HCT116 (cell line): ENCODE measurements around the gene MLLT3. TPM values are rescaled to one million over a fixed set of nuclear protein-coding genes. Genes with fewer than 3 reads are reported as not detected.

ENCODE experiments used
- ATAC-seq: fragments of 200-7000 bp; cut with Tn5 transposase; 2 replicates; pipeline ENCODE4 v1.9.1; 2020; ENCODE audit warnings: mild to moderate bottlenecking, moderate library complexity
- BruUV-seq: library from RNA; stranded (reverse); fragments of 400-500 nt; replicated peaks from 2 replicates; lab custom pipeline; 2021; lab: Mats Ljungman, UMichigan
- CTCF ChIA-PET: fragments of 300-600 bp; sonication (Branson Sonifier 250); formaldehyde crosslinking; loops from one replicate; lab custom pipeline; 2021; ENCODE audit warnings: antibody characterized with exemption; lab: Charles Lee
- POLR2A ChIA-PET: fragments of 300-600, 350-600 bp; sonication (Branson Sonifier 250); formaldehyde crosslinking; loops from one replicate; lab custom pipeline; 2021; ENCODE audit warnings: antibody characterized with exemption; lab: Charles Lee
- RAD21 ChIA-PET, 2 experiments: fragments of 300-600 bp; sonication (Branson Sonifier 250); formaldehyde crosslinking; loops; one replicate each; lab custom pipeline; 2023; ENCODE audit warnings: low total read pairs in 2 of 2; ENCODE audit not compliant: uncharacterized antibody in 2 of 2, unreplicated experiment in 2 of 2, low non-redundant PET in 1 of 2; lab: Charles Lee
- DNase-seq: peaks from one replicate; pipeline ENCODE4 v3.0.0-alpha.2; 2010; ENCODE audit warnings: low read depth, low spot score
- H2AFZ ChIP-seq: fragments of 200-600 bp; shearing (Covaris generic), sonication (generic); 2 replicates; pipeline ENCODE4 v1.6.1; 2017; ENCODE audit warnings: low read depth, mixed run types, mixed read lengths, antibody characterized with exemption, low read length; ENCODE audit not compliant: poor library complexity, severe bottlenecking
- H3K27ac ChIP-seq: 2 replicates; pipeline ENCODE4 v1.5.1; 2012; ENCODE audit warnings: low read depth, low read length
- H3K27me3 ChIP-seq: fragments of 200-600 bp; sonication (generic); 2 replicates; pipeline ENCODE4 v1.6.1; 2016; ENCODE audit warnings: mixed run types, low read length, mixed read lengths; ENCODE audit not compliant: insufficient read depth
- H3K36me3 ChIP-seq, 2 experiments: fragments of 200-500 bp in 1 of 2; fragments of 200-600 bp in 1 of 2; sonication (Bioruptor generic) in 1 of 2; sonication (generic) in 1 of 2; 2 replicates each; pipeline versions ENCODE4 v1.5.1 to v1.6.1; 2014 to 2016; ENCODE audit warnings: low read length in 2 of 2, inconsistent platforms in 1 of 2, mixed read lengths in 1 of 2, mixed run types in 1 of 2; ENCODE audit not compliant: insufficient read depth in 2 of 2, control insufficient read depth in 1 of 2
- H3K4me1 ChIP-seq, 2 experiments: fragments of 200-600 bp in 1 of 2; sonication (generic) in 1 of 2; 2 replicates each; pipeline versions ENCODE4 v1.5.1 to v1.6.1; 2012 to 2017; ENCODE audit warnings: low read length in 2 of 2, inconsistent platforms in 1 of 2, mild to moderate bottlenecking in 1 of 2, mixed read lengths in 1 of 2, mixed run types in 1 of 2, moderate library complexity in 1 of 2; ENCODE audit not compliant: insufficient read depth in 2 of 2, control insufficient read depth in 1 of 2
- H3K4me2 ChIP-seq: fragments of 200-600 bp; sonication (generic); 2 replicates; pipeline ENCODE4 v1.6.1; 2017; ENCODE audit warnings: mixed run types, low read length, mixed read lengths
- H3K4me3 ChIP-seq, 2 experiments: fragments of 200-600 bp in 1 of 2; sonication (generic) in 1 of 2; replicated peaks in 1 of 2; 2 replicates each; pipeline ENCODE4 v1.5.1; 2011 to 2016; ENCODE audit warnings: low read length in 2 of 2, control low read depth in 1 of 2, low read depth in 1 of 2, mild to moderate bottlenecking in 1 of 2, mixed read lengths in 1 of 2, mixed run types in 1 of 2
- H3K79me2 ChIP-seq: fragments of 200-600 bp; sonication (generic); 2 replicates; pipeline ENCODE4 v1.6.1; 2017; ENCODE audit warnings: mild to moderate bottlenecking, mixed run types, low read length, moderate library complexity, mixed read lengths; ENCODE audit not compliant: insufficient read depth
- H3K9ac ChIP-seq: fragments of 200-600 bp; sonication (generic); 2 replicates; pipeline ENCODE4 v1.6.1; 2016; ENCODE audit warnings: low read length, mixed read lengths
- H3K9me2 ChIP-seq: fragments of 200-600 bp; sonication (generic), shearing (Covaris generic); 2 replicates; pipeline ENCODE4 v1.6.1; 2017; ENCODE audit warnings: mixed run types, mild to moderate bottlenecking, moderate library complexity; ENCODE audit not compliant: insufficient read depth
- H3K9me3 ChIP-seq, 2 experiments: fragments of 200-500 bp in 1 of 2; fragments of 200-600 bp in 1 of 2; sonication (Bioruptor generic) in 1 of 2; sonication (generic) in 1 of 2; 2 replicates each; pipeline ENCODE4 v1.6.1; 2014 to 2017; ENCODE audit warnings: low read length in 2 of 2, mixed read lengths in 2 of 2, inconsistent platforms in 1 of 2, low read depth in 1 of 2, mild to moderate bottlenecking in 1 of 2, mixed run types in 1 of 2, moderate library complexity in 1 of 2; ENCODE audit not compliant: control insufficient read depth in 1 of 2, insufficient read depth in 1 of 2
- H4K20me1 ChIP-seq: fragments of 200-600 bp; sonication (generic), shearing (Covaris generic); 2 replicates; pipeline ENCODE4 v1.6.1; 2017; ENCODE audit warnings: mixed run types, mild to moderate bottlenecking, moderate library complexity; ENCODE audit not compliant: insufficient read depth
- CBX3 ChIP-seq: IDR thresholded peaks from 2 replicates; pipeline ENCODE4 v1.6.1; 2012; ENCODE audit warnings: low read depth
- CEBPB ChIP-seq: IDR thresholded peaks from 2 replicates; pipeline ENCODE4 v1.6.1; 2012; ENCODE audit warnings: low read depth
- JUND ChIP-seq: IDR thresholded peaks from 2 replicates; pipeline ENCODE4 v1.6.1; 2012
- POLR2A ChIP-seq: IDR thresholded peaks from 2 replicates; pipeline ENCODE4 v1.7.0; 2011; ENCODE audit warnings: borderline replicate concordance; ENCODE audit not compliant: insufficient read depth, insufficient read length; ENCODE audit errors: extremely low read depth
- POLR2AphosphoS5 ChIP-seq: IDR thresholded peaks from 2 replicates; pipeline ENCODE4 v1.6.1; 2011; ENCODE audit warnings: mild to moderate bottlenecking, low read depth, low read length, moderate library complexity
- SIN3A ChIP-seq: IDR thresholded peaks from 2 replicates; pipeline ENCODE4 v1.6.1; 2012; ENCODE audit warnings: low read depth
- SP1 ChIP-seq: IDR thresholded peaks from 2 replicates; pipeline ENCODE4 v1.6.1; 2012; ENCODE audit warnings: low read depth
- SRF ChIP-seq: IDR thresholded peaks from 2 replicates; pipeline ENCODE4 v1.6.1; 2012; ENCODE audit warnings: low read depth
- YY1 ChIP-seq: IDR thresholded peaks from 2 replicates; pipeline ENCODE4 v1.6.1; 2011; ENCODE audit warnings: low read length, low read depth, moderate library complexity, mild to moderate bottlenecking; ENCODE audit not compliant: insufficient replicate concordance; ENCODE audit errors: extremely low read depth
- intact Hi-C: fragments of 100-400 bp; cut with micrococcal nuclease; formaldehyde crosslinking; loops from 2 replicates; pipeline ENCODE4 v1.10.0; 2022
- total RNA-seq: library from RNA; stranded (reverse); gene quantifications from one replicate; pipeline ENCODE4 v1.2.1, GENCODE V29; 2021; ENCODE audit not compliant: unreplicated experiment
- TF ChIP-seq, protein P1 (sequence below): IDR thresholded peaks from 2 replicates; pipeline ENCODE4 v1.6.1; 2012; ENCODE audit warnings: low read depth
- TF ChIP-seq, protein P2 (sequence below): IDR thresholded peaks from 2 replicates; pipeline ENCODE4 v1.6.1; 2012

Gene MLLT3
- total RNA-seq, 1 experiment from 2014 or later = 4.3 TPM

DNA sequence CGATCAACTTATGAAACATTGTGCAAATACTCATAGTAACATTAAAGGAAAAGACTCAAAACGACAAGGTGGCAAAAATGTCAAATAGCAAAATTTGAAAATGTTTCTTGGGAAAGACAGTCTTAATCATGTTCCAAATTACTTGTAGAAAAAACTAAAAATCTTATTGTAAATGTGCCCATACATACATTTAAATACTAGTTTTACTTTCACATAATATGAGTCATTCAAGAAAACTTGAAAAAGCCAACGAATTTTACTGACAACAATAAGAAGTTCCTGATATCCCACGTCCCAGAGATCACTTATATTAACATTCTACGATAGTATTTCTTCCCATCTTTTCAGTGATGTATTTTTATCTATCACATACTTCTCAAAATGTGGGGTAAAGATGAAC lies 13.7 kb downstream of the MLLT3 start:
- ChIA-PET CTCF (no interaction called here), POLR2A (no interaction called here), RAD21 (no interaction called here)
- no peaks in the 10 kb centered on the region for H4K20me1 ChIP-seq
- H3K27me3 ChIP-seq = 0 out of 2 replicates have a peak, but pooled peaks cover 7% of the 10 kb centered on the region
- intact Hi-C loops = loop anchor here (10.0 kb wide), 1 partner anchor 174 kb away; no protein-coding TSS in a partner anchor
- H3K4me1 ChIP-seq = no peaks in the 10 kb centered on the region
- H3K9me2 ChIP-seq = no peaks in the 10 kb centered on the region
- H3K9me3 ChIP-seq = no peaks in the 10 kb centered on the region
- H3K27ac ChIP-seq = no peak overlapping the region
- ATAC-seq (no peak), DNase-seq (no peak)
- H3K36me3 ChIP-seq = no peaks in the 10 kb centered on the region
- H3K4me2 ChIP-seq = no peak overlapping the region
- H3K79me2 ChIP-seq = no peaks in the 10 kb centered on the region
- H3K9ac ChIP-seq = no peak overlapping the region
- H3K4me3 ChIP-seq = no peak overlapping the region
- TF ChIP-seq CEBPB (no peak), POLR2A (no peak), JUND (no peak), YY1 (no peak), CBX3 (no peak), SRF (no peak), POLR2AphosphoS5 (no peak), SP1 (no peak), SIN3A (no peak)
- TF ChIP-seq, protein P1, sequence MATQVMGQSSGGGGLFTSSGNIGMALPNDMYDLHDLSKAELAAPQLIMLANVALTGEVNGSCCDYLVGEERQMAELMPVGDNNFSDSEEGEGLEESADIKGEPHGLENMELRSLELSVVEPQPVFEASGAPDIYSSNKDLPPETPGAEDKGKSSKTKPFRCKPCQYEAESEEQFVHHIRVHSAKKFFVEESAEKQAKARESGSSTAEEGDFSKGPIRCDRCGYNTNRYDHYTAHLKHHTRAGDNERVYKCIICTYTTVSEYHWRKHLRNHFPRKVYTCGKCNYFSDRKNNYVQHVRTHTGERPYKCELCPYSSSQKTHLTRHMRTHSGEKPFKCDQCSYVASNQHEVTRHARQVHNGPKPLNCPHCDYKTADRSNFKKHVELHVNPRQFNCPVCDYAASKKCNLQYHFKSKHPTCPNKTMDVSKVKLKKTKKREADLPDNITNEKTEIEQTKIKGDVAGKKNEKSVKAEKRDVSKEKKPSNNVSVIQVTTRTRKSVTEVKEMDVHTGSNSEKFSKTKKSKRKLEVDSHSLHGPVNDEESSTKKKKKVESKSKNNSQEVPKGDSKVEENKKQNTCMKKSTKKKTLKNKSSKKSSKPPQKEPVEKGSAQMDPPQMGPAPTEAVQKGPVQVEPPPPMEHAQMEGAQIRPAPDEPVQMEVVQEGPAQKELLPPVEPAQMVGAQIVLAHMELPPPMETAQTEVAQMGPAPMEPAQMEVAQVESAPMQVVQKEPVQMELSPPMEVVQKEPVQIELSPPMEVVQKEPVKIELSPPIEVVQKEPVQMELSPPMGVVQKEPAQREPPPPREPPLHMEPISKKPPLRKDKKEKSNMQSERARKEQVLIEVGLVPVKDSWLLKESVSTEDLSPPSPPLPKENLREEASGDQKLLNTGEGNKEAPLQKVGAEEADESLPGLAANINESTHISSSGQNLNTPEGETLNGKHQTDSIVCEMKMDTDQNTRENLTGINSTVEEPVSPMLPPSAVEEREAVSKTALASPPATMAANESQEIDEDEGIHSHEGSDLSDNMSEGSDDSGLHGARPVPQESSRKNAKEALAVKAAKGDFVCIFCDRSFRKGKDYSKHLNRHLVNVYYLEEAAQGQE = no peak
- TF ChIP-seq, protein P2, sequence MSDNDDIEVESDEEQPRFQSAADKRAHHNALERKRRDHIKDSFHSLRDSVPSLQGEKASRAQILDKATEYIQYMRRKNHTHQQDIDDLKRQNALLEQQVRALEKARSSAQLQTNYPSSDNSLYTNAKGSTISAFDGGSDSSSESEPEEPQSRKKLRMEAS = no peak
- H2AFZ ChIP-seq = no peak overlapping the region
- BruUV-seq = no TSS peak
